Karpas-422 (cell line): ENCODE data around the gene ZNF837. TPM values are rescaled to one million over a fixed set of nuclear protein-coding genes. Genes with fewer than 3 reads are reported as not detected.

Source experiments
- DNase-seq: peaks from one replicate; pipeline ENCODE4 v3.0.0-alpha.2; 2015
- H2AFZ ChIP-seq: fragments of 200-600 bp; sonication (generic); 2 replicates; pipeline ENCODE4 v1.6.1; 2014; ENCODE audit warnings: antibody characterized with exemption, low read length, mixed read lengths
- H3K27ac ChIP-seq: fragments of 200-600 bp; sonication (generic); 2 replicates; pipeline ENCODE4 v1.5.1; 2014; ENCODE audit warnings: mild to moderate bottlenecking, low read length, moderate library complexity
- H3K27me3 ChIP-seq: fragments of 200-600 bp; sonication (generic); 2 replicates; pipeline ENCODE4 v1.6.1; 2014; ENCODE audit warnings: low read length, mixed read lengths
- H3K36me3 ChIP-seq: fragments of 200-600 bp; sonication (generic); 2 replicates; pipeline ENCODE4 v1.6.1; 2014; ENCODE audit warnings: low read length, mixed read lengths; ENCODE audit not compliant: insufficient read depth
- H3K4me1 ChIP-seq: fragments of 200-600 bp; sonication (generic); 2 replicates; pipeline ENCODE4 v1.6.1; 2014; ENCODE audit warnings: mild to moderate bottlenecking, low read length, mixed read lengths
- H3K4me2 ChIP-seq: fragments of 200-600 bp; sonication (generic); 2 replicates; pipeline ENCODE4 v1.6.1; 2014; ENCODE audit warnings: low read length, low read depth, mild to moderate bottlenecking; ENCODE audit not compliant: poor library complexity, severe bottlenecking
- H3K4me3 ChIP-seq: fragments of 200-600 bp; sonication (generic); 2 replicates; pipeline ENCODE4 v1.5.1; 2014; ENCODE audit warnings: mild to moderate bottlenecking, antibody characterized with exemption, low read length, mixed read lengths
- H3K79me2 ChIP-seq: fragments of 200-600 bp; sonication (generic); 2 replicates; pipeline ENCODE4 v1.6.1; 2014; ENCODE audit warnings: mild to moderate bottlenecking, low read length, mixed read lengths
- H3K9ac ChIP-seq: fragments of 200-600 bp; sonication (generic); 2 replicates; pipeline ENCODE4 v1.6.0; 2014; ENCODE audit warnings: low read length
- H3K9me2 ChIP-seq: fragments of 200-600 bp; sonication (generic), shearing (Covaris generic); replicated peaks from 2 replicates; pipeline ENCODE4 v1.6.0; 2014; ENCODE audit warnings: mild to moderate bottlenecking, low read length, moderate library complexity; ENCODE audit not compliant: insufficient read depth
- H3K9me3 ChIP-seq: fragments of 300-700, 200-600 bp; sonication (generic); 2 replicates; pipeline ENCODE4 v1.6.1; 2014; ENCODE audit warnings: low read length, mixed read lengths
- H4K20me1 ChIP-seq: fragments of 200-600 bp; sonication (generic); 2 replicates; pipeline ENCODE4 v1.6.1; 2014; ENCODE audit warnings: mild to moderate bottlenecking, antibody characterized with exemption, low read length, low read depth; ENCODE audit not compliant: insufficient read depth
- small RNA-seq: library from RNA; depleted of rRNA; stranded (forward); fragments of <200 nt; gene quantifications from one replicate; pipeline ENCODE3, GENCODE V24; 2014
- total RNA-seq: library from RNA; depleted of rRNA; stranded (reverse); fragments of >200 nt; shearing (Covaris generic); gene quantifications from 2 replicates; pipeline ENCODE4 v1.2.3, GENCODE V29; 2014; ENCODE audit warnings: low replicate concordance; rRNA removed

The ZNF837 gene
- total RNA-seq, 1 experiment from 2014 or later, result 0.75 TPM

DNA sequence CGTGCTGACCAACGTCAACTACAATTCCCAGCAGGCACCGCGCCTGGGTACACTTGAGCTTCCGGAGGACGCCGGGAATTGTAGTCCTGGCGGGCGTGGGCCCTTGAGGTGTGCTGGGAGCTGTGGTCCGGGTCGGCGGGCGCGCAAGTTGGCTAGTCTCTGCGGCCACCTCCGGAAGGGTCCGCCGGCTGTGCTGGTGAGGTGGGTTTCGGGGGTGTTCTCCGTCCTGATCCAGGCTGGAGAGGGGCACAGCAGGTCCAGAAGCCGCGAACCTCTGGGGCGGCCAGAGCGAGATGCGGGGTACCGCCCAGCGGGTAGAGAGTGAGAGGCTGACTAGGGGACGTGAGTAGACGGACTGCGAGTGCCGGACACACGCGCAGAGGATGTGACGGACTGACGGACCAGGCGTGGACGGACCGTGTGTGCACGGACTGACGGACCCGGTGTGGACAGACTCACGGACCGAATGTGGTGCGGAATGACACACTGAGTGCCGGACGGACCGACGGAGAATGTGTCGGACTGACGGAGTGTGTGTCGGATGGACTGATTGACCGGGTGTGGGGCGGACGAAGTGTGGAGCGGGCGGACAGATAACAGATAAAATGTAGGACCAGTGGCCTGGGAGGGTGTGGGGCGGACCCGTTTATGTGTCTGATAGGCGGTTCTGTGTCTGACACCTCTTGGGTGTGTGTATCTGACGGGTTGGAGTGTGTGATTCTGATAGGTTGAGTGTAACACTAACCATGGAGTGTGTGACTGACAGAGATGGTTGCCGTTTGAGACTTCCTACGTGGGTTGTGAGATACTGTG is 53.7 kb downstream of the ZNF837 start, which contains the start of gene ZSCAN22:
TSS of gene ZSCAN22 (plus strand) at position 81 of the 813 bp plus-strand sequence. CDS start 7,809 bp downstream, outside the sequence.
- H3K27ac ChIP-seq, result peak within 1 kb of the TSS; percentile 2; the same call in 1 of the 2 replicates
- H3K27me3 ChIP-seq, result no peaks in the 10 kb centered on the region
- peak within 1 kb of the TSS; percentile 78; the same call in 1 of the 2 replicates for H2AFZ ChIP-seq
- peak within 1 kb of the TSS; percentile 76 for H3K4me2 ChIP-seq
- no peaks in the 10 kb centered on the region for H3K9me2 ChIP-seq
- peak within 1 kb of the TSS; percentile 82 for H3K4me3 ChIP-seq
- H3K4me1 ChIP-seq, result peaks cover 25% of the 10 kb centered on the region
- DNase-seq, result peak; percentile 99
- no peaks in the 10 kb centered on the region for H4K20me1 ChIP-seq
- H3K9ac ChIP-seq, result peak within 1 kb of the TSS; percentile 81
- no peaks in the 10 kb centered on the region for H3K9me3 ChIP-seq
- no peaks in the 10 kb centered on the region for H3K36me3 ChIP-seq
- peaks cover 79% of the 10 kb centered on the region for H3K79me2 ChIP-seq

DNA sequence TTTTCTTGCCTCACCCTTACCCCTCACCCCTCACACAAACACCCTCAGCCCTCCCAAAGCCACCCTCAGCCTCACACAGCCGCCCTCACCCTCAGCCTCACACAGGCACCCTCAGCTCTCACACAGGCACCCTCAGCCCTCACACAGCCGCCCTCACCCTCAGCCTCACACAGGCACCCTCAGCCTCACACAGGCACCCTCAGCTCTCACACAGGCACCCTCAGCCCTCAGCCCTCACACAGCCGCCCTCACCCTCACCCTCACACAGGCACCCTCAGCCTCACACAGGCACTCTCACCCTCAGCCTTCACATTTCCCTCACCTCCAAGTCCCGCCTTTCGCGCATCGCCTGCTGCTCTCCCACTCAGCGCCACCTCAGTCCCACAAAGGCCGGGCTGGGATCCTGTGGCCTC is 54.3 kb downstream of the ZNF837 start:
- no peaks in the 10 kb centered on the region for H4K20me1 ChIP-seq
- no peak for DNase-seq
- no peaks in the 10 kb centered on the region for H3K9me3 ChIP-seq
- peaks cover 85% of the 10 kb centered on the region for H3K79me2 ChIP-seq
- H3K4me1 ChIP-seq, result peaks cover 25% of the 10 kb centered on the region
- H2AFZ ChIP-seq, result peak overlapping the region; percentile 55; the same call in 1 of the 2 replicates
- no peak overlapping the region for H3K27ac ChIP-seq
- H3K4me2 ChIP-seq, result peak overlapping the region; percentile 76
- H3K9me2 ChIP-seq, result no peaks in the 10 kb centered on the region
- H3K36me3 ChIP-seq, result no peaks in the 10 kb centered on the region
- no peaks in the 10 kb centered on the region for H3K27me3 ChIP-seq
- H3K9ac ChIP-seq, result peak overlapping the region; percentile 81
- H3K4me3 ChIP-seq, result peak overlapping the region; percentile 82

GRCh38 chr19:58325311-58326022 is 55.4 kb downstream of the ZNF837 start:
- Histone ChIP-seq H3K4me3 (peak overlapping the region; percentile 82), H3K27ac (no peak overlapping the region)

GRCh38 chr19:58319241-58319640 is 61.6 kb downstream of the ZNF837 start:
- no peak for DNase-seq
- Histone ChIP-seq H3K9me3 (no peaks in the 10 kb centered on the region), H3K9ac (no peak overlapping the region), H3K4me2 (no peak overlapping the region), H3K27ac (no peak overlapping the region), H3K4me1 (no peaks in the 10 kb centered on the region), H3K36me3 (peaks cover 11% of the 10 kb centered on the region), H3K4me3 (no peak overlapping the region), H3K79me2 (peaks cover 24% of the 10 kb centered on the region), H4K20me1 (no peaks in the 10 kb centered on the region), H2AFZ (no peak overlapping the region), H3K27me3 (no peaks in the 10 kb centered on the region), H3K9me2 (no peaks in the 10 kb centered on the region)

More at GRCh38 chr19:58325311-58326022, 55.4 kb downstream of the ZNF837 start:
- DNase-seq, result no peak
- H3K79me2 ChIP-seq, result peaks cover 80% of the 10 kb centered on the region
- no peaks in the 10 kb centered on the region for H3K36me3 ChIP-seq
- H3K9me3 ChIP-seq, result no peaks in the 10 kb centered on the region
- peak overlapping the region; percentile 81 for H3K9ac ChIP-seq
- H3K4me2 ChIP-seq, result peak overlapping the region; percentile 76
- no peaks in the 10 kb centered on the region for H3K27me3 ChIP-seq
- H4K20me1 ChIP-seq, result no peaks in the 10 kb centered on the region
- no peaks in the 10 kb centered on the region for H3K9me2 ChIP-seq
- peaks cover 25% of the 10 kb centered on the region for H3K4me1 ChIP-seq
- no peak overlapping the region for H2AFZ ChIP-seq

DNA sequence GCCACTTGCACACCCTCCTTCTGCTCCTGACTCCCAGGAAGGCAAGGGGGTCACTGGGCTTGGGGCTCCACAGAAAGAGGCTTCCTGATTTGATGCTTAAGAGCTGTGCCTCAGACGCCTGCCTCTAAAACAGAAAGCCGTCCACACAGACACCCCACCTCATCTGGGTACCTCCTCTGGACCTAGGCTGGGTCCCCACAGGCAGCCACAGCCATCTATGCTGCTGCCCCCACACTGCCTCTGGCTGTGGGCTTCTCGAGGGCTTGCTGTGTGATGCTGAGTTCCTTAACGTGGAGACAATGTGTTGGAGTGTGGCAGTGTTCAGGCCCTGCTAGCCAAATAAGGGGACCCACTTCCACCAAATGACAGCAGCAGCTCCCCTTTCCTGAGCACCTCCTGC is 62.5 kb downstream of the ZNF837 start:
- Histone ChIP-seq H4K20me1 (no peaks in the 10 kb centered on the region), H2AFZ (no peak overlapping the region), H3K9me2 (no peaks in the 10 kb centered on the region), H3K4me2 (no peak overlapping the region), H3K36me3 (peaks cover 21% of the 10 kb centered on the region), H3K27me3 (no peaks in the 10 kb centered on the region), H3K4me3 (no peak overlapping the region), H3K79me2 (peaks cover 19% of the 10 kb centered on the region), H3K9ac (no peak overlapping the region), H3K9me3 (no peaks in the 10 kb centered on the region), H3K4me1 (no peaks in the 10 kb centered on the region), H3K27ac (no peak overlapping the region)
- no peak for DNase-seq

Small RNAs within 50 kb of the gene (small RNA-seq; reads per million reads assigned to genes)
- gene MIR4754 (not detected), gene MIR6806 (0.12 reads per million), gene RNA5SP473 (0.20 reads per million)

Other genes starting within 250 kb of the ZNF837 start
- gene ZNF329, start 230.2 kb downstream of the ZNF837 start, total RNA-seq, result 7.8 and 9.1 TPM in 2 replicates
- gene ZNF274, start 198.0 kb downstream of the ZNF837 start, total RNA-seq, result 14.1 and 27.9 TPM in 2 replicates
- gene ZNF544, start 152.1 kb downstream of the ZNF837 start, total RNA-seq, result 111 and 129 TPM in 2 replicates
- 14.8 and 16.9 TPM in 2 replicates for gene ZNF8, start 102.1 kb downstream of the ZNF837 start, total RNA-seq
- gene ERVK3-1, start 75.7 kb downstream of the ZNF837 start, total RNA-seq, result 94.2 and 129 TPM in 2 replicates
- 5.1 and 5.3 TPM in 2 replicates for gene ZSCAN22, start 54.0 kb downstream of the ZNF837 start, total RNA-seq
- gene A1BG, start 27.5 kb downstream of the ZNF837 start, total RNA-seq, result 52.9 and 85.4 TPM in 2 replicates
- gene ZNF497, start 18.3 kb downstream of the ZNF837 start, total RNA-seq, result 1.1 and 3.0 TPM in 2 replicates
- gene RPS5, start 6.2 kb upstream of the ZNF837 start, total RNA-seq, result 6,081 and 7,190 TPM in 2 replicates
- gene RNF225, start 14.6 kb upstream of the ZNF837 start, total RNA-seq, result 0.90 and 0.97 TPM in 2 replicates
- 21.1 and 31.6 TPM in 2 replicates for gene ZNF584, start 27.6 kb upstream of the ZNF837 start, total RNA-seq
- gene ZNF132, start 59.1 kb upstream of the ZNF837 start, total RNA-seq, result not detected in 2 replicates
- gene ZNF324B, start 70.6 kb upstream of the ZNF837 start, total RNA-seq, result 21.2 and 22.5 TPM in 2 replicates
- 10.4 and 29.1 TPM in 2 replicates for gene ZNF324, start 86.0 kb upstream of the ZNF837 start, total RNA-seq
- 11.8 and 20.6 TPM in 2 replicates for gene ZNF446, start 95.3 kb upstream of the ZNF837 start, total RNA-seq
- gene SLC27A5, start 131.0 kb upstream of the ZNF837 start, total RNA-seq, result 1.2 and 10.0 TPM in 2 replicates
- gene ZBTB45, start 138.8 kb upstream of the ZNF837 start, total RNA-seq, result 2.0 and 4.7 TPM in 2 replicates
- 142 and 257 TPM in 2 replicates for gene TRIM28, start 163.0 kb upstream of the ZNF837 start, total RNA-seq
- 54.2 and 85.9 TPM in 2 replicates for gene CHMP2A, start 174.1 kb upstream of the ZNF837 start, total RNA-seq
- 33.4 and 90.6 TPM in 2 replicates for gene UBE2M, start 177.6 kb upstream of the ZNF837 start, total RNA-seq
- gene MZF1, start 192.3 kb upstream of the ZNF837 start, total RNA-seq, result 13.3 and 20.1 TPM in 2 replicates